ENCODE data around the gene GREB1.

Gene GREB1

GRCh38 chr2:11613297-11613696 is 79.5 kb downstream of the GREB1 start:
- DNase-seq, result no peak

DNA sequence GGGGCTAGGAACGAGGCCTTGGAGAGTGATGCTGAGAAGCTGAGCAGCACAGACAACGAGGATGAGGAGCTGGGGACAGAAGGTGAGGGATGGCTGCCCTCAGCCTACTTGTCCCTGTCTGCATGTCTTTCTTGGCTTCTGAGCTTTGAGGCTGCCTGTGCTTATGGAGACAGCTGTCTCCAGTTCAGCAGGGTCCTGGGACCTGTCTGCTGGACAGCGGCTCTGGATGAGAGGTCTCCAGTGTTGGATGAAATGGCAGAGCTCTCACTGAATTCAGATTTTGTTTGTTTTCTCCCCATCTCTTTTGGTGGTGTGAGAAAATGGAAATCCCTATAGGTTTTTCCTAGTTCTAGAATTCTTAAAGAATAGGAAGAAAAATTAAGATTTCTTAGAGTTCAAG is 81.4 kb downstream of the GREB1 start:
- no peak for DNase-seq

DNA sequence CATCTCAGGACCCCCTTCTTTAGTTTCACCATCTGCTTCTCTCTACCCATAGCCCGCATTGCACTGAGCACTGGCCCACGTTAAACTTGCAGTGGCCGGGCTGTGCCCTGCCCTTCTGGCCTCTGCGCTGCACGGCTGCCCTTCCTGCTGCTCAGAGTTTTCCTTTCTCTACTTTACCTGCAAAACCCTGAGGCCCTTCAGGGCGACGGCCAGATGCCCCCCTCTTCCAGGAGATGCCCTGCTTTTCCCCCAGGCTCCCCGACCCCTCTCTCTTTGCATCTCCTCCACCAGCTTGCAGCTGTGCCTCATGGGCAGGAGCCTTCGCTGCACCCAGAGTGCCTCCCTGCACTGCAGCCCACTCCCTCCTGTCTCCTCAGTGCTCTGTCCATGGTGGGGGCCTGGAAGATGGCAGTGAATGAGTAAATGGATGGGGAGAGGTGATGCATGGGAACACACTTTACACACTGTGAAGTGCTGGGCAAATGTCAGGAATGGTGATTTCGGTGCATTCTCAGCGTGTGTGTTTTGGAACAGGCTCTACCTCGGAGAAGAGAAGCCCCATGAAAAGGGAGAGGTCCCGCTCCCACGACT is 82.3 kb downstream of the GREB1 start:
- DNase-seq, result no peak

GRCh38 chr2:11616851-11617415 is 83.1 kb downstream of the GREB1 start:
- no peak for DNase-seq

GRCh38 chr2:11617527-11617926 is 83.7 kb downstream of the GREB1 start:
- no peak for DNase-seq

- DNase-seq, result no peak
Measured at GRCh38 chr2:11617984-11618707, 84.3 kb downstream of the GREB1 start.

GRCh38 chr2:11618708-11619062 is 84.8 kb downstream of the GREB1 start:
- no peak for DNase-seq

DNA sequence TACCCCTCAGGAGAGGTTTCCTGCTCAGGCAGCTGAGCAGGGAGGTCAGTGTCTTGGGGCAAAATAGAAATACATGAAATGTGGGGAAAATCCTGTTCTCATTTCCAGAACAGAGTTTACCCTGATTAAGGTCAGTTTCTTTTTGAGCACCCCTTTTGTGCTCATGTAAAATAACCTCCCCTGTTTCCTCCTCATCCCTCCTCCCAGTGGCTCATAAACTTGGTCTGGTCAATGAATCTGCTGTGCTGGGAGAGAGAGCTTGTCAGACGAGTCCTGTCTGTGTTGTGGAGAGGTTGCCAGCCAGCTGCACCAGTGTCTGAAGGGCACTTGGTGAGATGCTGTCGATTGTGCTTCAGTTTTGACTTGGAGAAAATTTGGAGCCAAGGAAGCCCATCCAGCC is 87.6 kb downstream of the GREB1 start:
- no peak for DNase-seq

DNA sequence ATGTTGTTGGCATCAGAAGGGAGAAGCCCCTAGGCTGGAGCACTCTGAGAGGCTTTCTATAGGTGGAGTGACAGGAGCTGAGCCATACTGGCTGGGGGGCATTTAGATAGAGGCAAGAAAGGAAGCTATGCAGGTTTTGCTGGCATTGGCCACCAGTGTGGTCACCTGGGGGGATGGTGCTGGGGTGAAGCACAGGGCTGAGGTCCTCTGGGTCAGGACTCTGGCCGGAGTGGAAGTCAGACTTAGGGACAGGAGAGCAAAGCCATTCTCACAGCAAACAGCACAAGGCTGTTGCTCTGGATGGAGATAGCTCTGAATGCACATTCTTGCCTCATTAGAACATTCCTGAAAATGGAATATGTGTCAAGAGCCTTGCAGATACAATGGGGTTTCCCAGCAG is 88.8 kb downstream of the GREB1 start:
- no peak for DNase-seq

DNA sequence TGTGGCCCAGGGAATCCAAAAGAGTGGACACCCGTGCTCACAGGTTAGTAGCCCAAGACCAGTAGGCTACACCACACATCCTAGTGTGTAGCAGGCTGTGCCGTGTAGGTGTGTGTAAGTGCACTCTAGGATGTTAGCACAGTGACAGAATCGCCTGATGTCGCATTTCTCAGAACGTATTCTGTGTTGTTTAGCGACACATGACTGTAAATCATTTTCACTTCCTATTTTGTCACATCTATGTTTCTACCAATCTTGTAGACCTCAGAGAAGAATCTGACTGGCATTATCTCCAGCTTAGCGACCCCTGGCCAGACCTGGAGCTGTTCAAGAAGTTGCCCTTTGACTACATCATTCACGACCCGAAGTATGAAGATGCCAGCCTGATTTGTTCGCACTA is 91.0 kb downstream of the GREB1 start:
- no peak for DNase-seq

DNA sequence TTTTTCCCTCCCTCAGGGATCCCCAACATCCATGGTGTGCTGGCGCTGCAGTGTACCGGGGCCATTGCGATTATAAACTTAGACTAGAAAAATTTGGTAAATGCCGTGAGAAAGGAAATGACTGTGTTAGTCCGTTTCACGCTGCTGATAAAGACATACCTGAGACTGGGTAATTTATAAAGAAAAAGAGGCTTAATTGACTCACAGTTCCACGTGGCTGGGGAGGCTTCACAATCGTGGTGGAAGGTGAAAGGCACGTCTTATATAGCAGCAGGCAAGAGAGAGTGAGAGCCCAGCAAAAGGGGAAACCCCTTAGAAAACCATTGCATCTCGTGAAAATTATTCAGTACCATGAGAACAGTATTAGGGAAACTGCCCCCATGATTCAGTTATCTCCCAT is 91.8 kb downstream of the GREB1 start:
- no peak for DNase-seq

DNA sequence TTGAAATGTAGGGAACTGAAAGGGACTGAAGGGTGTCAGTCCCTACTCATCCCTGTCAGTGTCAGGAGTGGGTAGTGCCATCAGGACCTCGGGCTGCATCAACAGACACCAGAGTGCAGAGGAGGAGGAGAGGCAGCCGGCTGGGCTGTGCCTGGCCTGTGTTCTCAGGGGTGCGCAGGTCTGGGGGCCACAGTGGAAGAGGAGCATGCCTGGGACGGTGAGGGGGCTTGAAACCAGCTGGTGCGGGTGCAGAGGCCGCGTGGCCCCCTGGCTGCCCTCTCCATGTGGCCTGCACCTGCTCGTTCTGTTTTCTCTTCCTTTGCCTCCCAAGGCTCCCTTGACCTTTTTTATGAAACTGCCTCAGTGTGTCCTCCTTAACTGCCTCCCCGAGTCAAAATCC is 94.8 kb downstream of the GREB1 start:
- DNase-seq, result no peak

- DNase-seq, result no peak
Measured at GRCh38 chr2:11629215-11629614, 95.4 kb downstream of the GREB1 start.

DNA sequence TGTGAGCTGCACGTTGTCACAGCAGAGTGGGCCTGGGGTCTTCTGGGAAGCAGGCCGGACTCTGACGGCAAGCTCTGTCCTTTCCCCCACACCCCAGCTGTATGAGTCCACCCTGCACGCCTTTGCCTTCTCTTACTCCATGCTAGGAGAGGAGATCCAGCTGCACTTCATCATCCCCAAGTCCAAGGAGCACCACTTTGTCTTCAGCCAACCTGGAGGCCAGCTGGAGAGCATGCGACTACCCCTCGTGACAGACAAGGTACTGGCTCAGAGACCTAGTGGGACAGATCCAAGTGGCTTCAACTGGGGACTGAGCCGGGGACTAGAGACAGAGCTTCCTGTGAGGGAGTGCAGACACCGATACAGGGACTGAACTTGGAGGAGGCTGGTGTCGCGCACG is 96.0 kb downstream of the GREB1 start:
- DNase-seq, result no peak

GRCh38 chr2:11630855-11631254 is 97.0 kb downstream of the GREB1 start:
- DNase-seq, result no peak

GRCh38 chr2:11631462-11631861 is 97.6 kb downstream of the GREB1 start:
- DNase-seq, result no peak

GRCh38 chr2:11633923-11634478 is 100.2 kb downstream of the GREB1 start:
- no peak for DNase-seq

- no peak for DNase-seq
Measured at GRCh38 chr2:11634584-11634983, 100.7 kb downstream of the GREB1 start.

- DNase-seq, result no peak
Measured at GRCh38 chr2:11635141-11635540, 101.3 kb downstream of the GREB1 start.

GRCh38 chr2:11636593-11637295 is 102.9 kb downstream of the GREB1 start:
- DNase-seq, result no peak

DNA sequence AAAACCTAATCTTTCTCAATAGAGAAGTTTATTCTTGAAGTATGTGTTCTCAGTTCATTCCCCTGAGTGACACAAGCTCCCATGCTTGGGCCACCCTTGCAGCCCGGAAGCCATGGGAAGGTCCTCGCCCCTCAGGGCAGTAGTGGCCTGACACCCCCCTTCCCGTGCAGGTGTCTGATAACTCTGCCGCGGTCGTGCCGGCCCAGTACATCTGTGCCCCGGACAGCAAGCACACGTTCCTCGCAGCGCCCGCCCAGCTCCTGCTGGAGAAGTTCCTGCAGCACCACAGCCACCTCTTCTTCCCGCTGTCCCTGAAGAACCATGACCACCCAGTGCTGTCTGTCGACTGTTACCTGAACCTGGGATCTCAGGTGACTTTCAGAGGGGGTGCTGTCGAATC is 103.7 kb downstream of the GREB1 start:
- DNase-seq, result no peak

DNA sequence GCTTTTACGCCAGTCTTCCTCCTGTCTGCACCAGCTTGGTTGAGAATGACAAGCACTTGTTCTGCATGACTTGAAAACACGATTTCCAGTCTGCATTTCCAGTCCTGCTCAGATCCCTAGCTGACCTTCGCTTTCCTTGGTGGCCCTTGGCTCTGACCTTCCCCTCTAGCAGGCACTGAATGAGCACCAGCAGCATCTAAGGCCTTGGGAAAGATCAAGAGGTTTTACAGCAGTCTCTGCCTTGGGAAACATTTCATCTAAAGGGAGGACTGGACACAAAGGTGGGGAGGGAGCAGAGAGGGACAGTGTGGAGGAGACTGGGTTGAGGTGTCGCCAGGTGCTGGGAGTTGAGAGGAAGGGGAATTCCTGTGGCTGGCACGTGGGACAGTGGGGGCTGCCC is 105.7 kb downstream of the GREB1 start:
- DNase-seq, result no peak

- DNase-seq, result no peak
Measured at GRCh38 chr2:11640132-11640531, 106.3 kb downstream of the GREB1 start.

GRCh38 chr2:11642972-11643371 is 109.1 kb downstream of the GREB1 start:
- no peak for DNase-seq

Data from NK-92 treated with Interleukin-12 subunit alpha and Interleukin-12 subunit beta, amount 100 ng/mL, for 24 hours (cell line).